Amniotic epithelial cell (primary cell): Measurements from ENCODE around the gene GJD4.

ENCODE experiments used
- DNase-seq: peaks from one replicate; pipeline ENCODE4 v3.0.0-alpha.2; 2010; ENCODE audit warnings: low read depth

The GJD4 gene

GRCh38 chr10:35657621-35658020, 52.5 kb downstream of the GJD4 start:
- no peak for DNase-seq
